K562 (cell line): Measurements from ENCODE around the gene MMP23B. TPM values are rescaled to one million over a fixed set of nuclear protein-coding genes. Genes with fewer than 3 reads are reported as not detected.
A peak's percentile ranks its signal among the peaks of the same experiment; 100 is the strongest.

Source experiments
- ATAC-seq: fragments of 200-7000 bp; cut with Tn5 transposase; 3 replicates; pipeline ENCODE4 v1.9.1; 2020; ENCODE audit warnings: moderate library complexity
- BruUV-seq: library from RNA; stranded (reverse); fragments of 400-500 nt; replicated peaks from 2 replicates; lab custom pipeline; 2021; lab: Mats Ljungman, UMichigan
- CTCF ChIA-PET: fragments of 300-600 bp; formaldehyde crosslinking; extraction: SDS; loops from one replicate; lab custom pipeline; 2021; ENCODE audit warnings: low intra/inter-chr PET ratio; lab: Yijun Ruan, JAX
- POLR2A ChIA-PET: fragments of 300-600, 350-650 bp; sonication (Branson Sonifier 250); formaldehyde crosslinking; extraction: SDS; loops from one replicate; lab custom pipeline; 2021; ENCODE audit warnings: antibody characterized with exemption, inconsistent platforms; lab: Yijun Ruan, JAX
- DNase-seq, 4 experiments: peaks; one replicate each; pipeline versions ENCODE4 v3.0.0 to v3.0.0-alpha.2; 2011 to 2018; ENCODE audit warnings: low spot score in 3 of 4, mixed read lengths in 3 of 4; ENCODE audit errors: extremely low read depth in 1 of 4
- FAIRE-seq: peaks from 2 replicates; lab custom pipeline; 2011; peaks lifted over from hg19 to GRCh38; lab: Jason Lieb, UNC
- H2AFZ ChIP-seq: 2 replicates; pipeline ENCODE4 v1.6.0; 2011; ENCODE audit warnings: low read depth, low read length, control low read depth, inconsistent platforms
- H3K27ac ChIP-seq: fragments of 200-600 bp; 3 replicates; pipeline ENCODE4 v1.8.0; 2011; ENCODE audit warnings: low read depth, mild to moderate bottlenecking, control low read depth, inconsistent platforms, low read length, moderate library complexity, mixed read lengths; ENCODE audit errors: extremely low read depth
- H3K27me3 ChIP-seq, 2 experiments: fragments of 300-600 bp in 1 of 2; 2 replicates in 1 of 2; 3 replicates in 1 of 2; pipeline versions ENCODE4 v1.6.0 to v1.8.0; 2011; ENCODE audit warnings: inconsistent platforms in 2 of 2, low read length in 2 of 2, mild to moderate bottlenecking in 1 of 2, mixed read lengths in 1 of 2, moderate library complexity in 1 of 2; ENCODE audit not compliant: control insufficient read depth in 2 of 2, insufficient read depth in 2 of 2
- H3K36me3 ChIP-seq: fragments of 300-600 bp; 3 replicates; pipeline ENCODE4 v1.8.0; 2011; ENCODE audit warnings: mild to moderate bottlenecking, low read length, inconsistent platforms; ENCODE audit not compliant: control insufficient read depth, insufficient read depth
- H3K4me1 ChIP-seq, 2 experiments: fragments of 200-600 bp in 1 of 2; replicated peaks in 1 of 2; 2 replicates in 1 of 2; 3 replicates in 1 of 2; pipeline versions ENCODE4 v1.5.1 to v1.8.0; 2011; ENCODE audit warnings: inconsistent platforms in 2 of 2, low read length in 2 of 2, mild to moderate bottlenecking in 1 of 2, mixed read lengths in 1 of 2, moderate library complexity in 1 of 2; ENCODE audit not compliant: control insufficient read depth in 2 of 2, insufficient read depth in 2 of 2
- H3K4me2 ChIP-seq: 2 replicates; pipeline ENCODE4 v1.6.1; 2011; ENCODE audit warnings: low read length, control low read depth, inconsistent platforms, mixed read lengths; ENCODE audit not compliant: insufficient read depth
- H3K4me3 ChIP-seq: fragments of 200-600 bp; sonication (generic), shearing (Covaris generic); 2 replicates; pipeline ENCODE4 v1.5.1; 2016; ENCODE audit warnings: control low read depth, inconsistent platforms
- H3K79me2 ChIP-seq: fragments of 200-600 bp; 3 replicates; pipeline ENCODE4 v1.8.0; 2011; ENCODE audit warnings: low read length, inconsistent platforms; ENCODE audit not compliant: control insufficient read depth, insufficient read depth
- H3K9ac ChIP-seq, 2 experiments: 2 replicates each; pipeline versions ENCODE4 v1.6.0 to v1.6.1; 2011; ENCODE audit warnings: low read depth in 2 of 2, low read length in 2 of 2, control low read depth in 1 of 2, inconsistent platforms in 1 of 2, mild to moderate bottlenecking in 1 of 2, mixed read lengths in 1 of 2; ENCODE audit not compliant: insufficient read depth in 1 of 2
- H3K9me1 ChIP-seq: one replicate; pipeline ENCODE4 v1.6.0; 2011; ENCODE audit warnings: inconsistent platforms, mild to moderate bottlenecking, low read length, moderate library complexity; ENCODE audit not compliant: control insufficient read depth, insufficient read depth
- H3K9me3 ChIP-seq: replicated peaks from 2 replicates; pipeline ENCODE4 v1.5.1; 2011; ENCODE audit warnings: low read depth, low read length, inconsistent platforms; ENCODE audit not compliant: control insufficient read depth, insufficient read depth
- H4K20me1 ChIP-seq: replicated peaks from 2 replicates; pipeline ENCODE4 v1.6.1; 2011; ENCODE audit warnings: low read length, inconsistent platforms, mixed read lengths; ENCODE audit not compliant: control insufficient read depth, insufficient read depth
- CEBPG ChIP-seq, 3 experiments: fragments of 200-800 bp in 1 of 3; sonication (Bioruptor generic) in 1 of 3; sonication (generic) in 1 of 3; formaldehyde crosslinking in 1 of 3; IDR thresholded peaks in 2 of 3; conservative IDR thresholded peaks in 1 of 3; 2 replicates each; pipeline versions ENCODE4 v1.6.1 to v1.8.0; 2016 to 2022; ENCODE audit warnings: missing compliant biosample characterization in 2 of 3, missing genetic modification characterization in 2 of 3, mild to moderate bottlenecking in 1 of 3, missing genetic modification reagents in 1 of 3
- DMBX1 ChIP-seq: fragments of 250-450 bp; sonication (Bioruptor Pico); IDR thresholded peaks from 2 replicates; pipeline ENCODE4 v1.8.0; 2022; ENCODE audit warnings: inconsistent platforms, mild to moderate bottlenecking, moderate library complexity, borderline replicate concordance
- HOXB6 ChIP-seq: fragments of 250-450 bp; sonication (Bioruptor Pico); IDR thresholded peaks from 2 replicates; pipeline ENCODE4 v1.5.1; 2022; ENCODE audit warnings: mild to moderate bottlenecking, borderline replicate concordance
- NFXL1 ChIP-seq: fragments of 450-650 bp; formaldehyde crosslinking; IDR thresholded peaks from 2 replicates; pipeline ENCODE4 v1.4.0; 2021; ENCODE audit warnings: mild to moderate bottlenecking
- ZNF586 ChIP-seq: fragments of 450-650 bp; formaldehyde crosslinking; conservative IDR thresholded peaks from 2 replicates; pipeline ENCODE4 v1.4.0; 2020; ENCODE audit warnings: mild to moderate bottlenecking, moderate library complexity
- WGBS: fragments of 100-300 bp; shearing (Covaris generic); methylation state at CpG from one replicate; pipeline ENCODE4 v1.1.6; 2016; ENCODE audit warnings: low coverage, mixed read lengths; ENCODE audit not compliant: insufficient coverage; ENCODE audit errors: missing lambda C conversion rate; 5-methylcytosine and 5-hydroxymethylcytosine counted together
- in situ Hi-C: fragments of 300-500 bp; cut with MboI; formaldehyde crosslinking; loops from 4 replicates; pipeline ENCODE4 v1.15.0; 2018; ENCODE audit warnings: inconsistent platforms, mixed read lengths
- intact Hi-C: fragments of 100-400 bp; cut with micrococcal nuclease; formaldehyde crosslinking; loops from 2 replicates; pipeline ENCODE4 v1.14.2; 2022
- polyA plus RNA-seq, 8 experiments: library from polyadenylated mRNA; depleted of rRNA in 4 of 8; stranded (reverse) in 5 of 8; unstranded in 3 of 8; fragments of >200 nt; fragmentation: Nextera tagmentation in 2 of 8; fragmentation: Illumina TruSeq in 1 of 8; extraction: Ambion mirVana in 2 of 8; extraction: Trizol in 1 of 8; gene quantifications; 2 replicates each; pipeline versions ENCODE4 v1.2.1 to v1.2.3, GENCODE V29; 2011 to 2014; ENCODE audit warnings: inconsistent platforms in 1 of 8, missing spikeins in 1 of 8
- total RNA-seq, 7 experiments: library from RNA; depleted of rRNA in 6 of 7; stranded (reverse); fragments of >200 nt in 6 of 7; fragmentation: Illumina TruSeq in 2 of 7; extraction: Trizol in 2 of 7; gene quantifications; 2 replicates each; pipeline versions ENCODE4 v1.2.1 to v1.2.3, GENCODE V29; 2011 to 2021; ENCODE audit warnings: low replicate concordance in 1 of 7

Gene MMP23B
- total and polyA plus RNA-seq, 9 of the 15 experiments (the other 6 are each of a cell fraction or from before 2014, with no cell fraction given), result 0.28 to 1.2 (median 0.41) TPM; not detected in 5

DNA sequence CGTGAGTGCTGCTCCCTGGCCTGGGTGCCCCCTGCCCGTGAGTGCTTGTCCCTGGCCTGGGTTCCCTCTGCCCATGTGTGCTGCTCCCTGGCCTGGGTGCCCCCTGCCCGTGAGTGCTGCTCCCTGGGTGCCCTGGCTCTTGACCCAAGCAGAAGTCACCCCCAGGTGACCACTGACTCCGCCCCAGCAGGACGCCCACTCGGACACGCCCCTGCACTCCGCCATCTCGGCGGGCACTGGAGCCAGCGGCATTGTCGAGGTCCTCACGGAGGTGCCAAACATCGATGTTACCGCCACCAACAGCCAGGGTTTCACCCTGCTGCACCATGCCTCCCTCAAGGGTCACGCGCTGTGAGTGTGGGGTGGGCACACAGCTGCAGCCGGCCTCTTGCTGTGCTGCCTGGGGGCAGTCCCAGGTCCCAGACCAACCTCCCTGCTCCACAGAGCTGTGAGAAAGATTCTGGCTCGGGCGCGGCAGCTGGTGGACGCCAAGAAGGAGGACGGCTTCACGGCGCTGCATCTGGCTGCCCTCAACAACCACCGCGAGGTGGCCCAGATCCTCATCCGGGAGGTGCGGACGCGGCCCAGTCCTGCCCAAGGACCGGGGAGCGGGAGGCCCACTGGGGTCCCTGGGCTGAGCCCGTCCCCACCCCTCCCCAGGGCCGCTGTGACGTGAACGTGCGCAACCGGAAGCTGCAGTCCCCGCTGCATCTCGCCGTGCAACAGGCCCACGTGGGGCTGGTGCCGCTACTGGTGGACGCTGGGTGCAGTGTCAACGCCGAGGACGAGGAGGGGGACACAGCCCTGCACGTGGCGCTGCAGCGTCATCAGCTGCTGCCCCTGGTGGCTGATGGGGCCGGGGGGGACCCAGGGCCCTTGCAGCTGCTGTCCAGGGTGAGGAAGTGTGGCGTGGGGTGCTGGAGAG, 3.9 kb upstream of the MMP23B start:
- BruUV-seq, result no TSS peak
- no peak overlapping the region; the same call in 1 of the 2 replicates for H3K4me2 ChIP-seq
- no peak for DNase-seq
- H3K27ac ChIP-seq, result no peak overlapping the region
- TF ChIP-seq NFXL1 (no peak), DMBX1 (no peak), HOXB6 (CRISPR knock-in tag) (no peak), ZNF586 (no peak), CEBPG (CRISPR knock-in tag; IDR thresholded peaks at IDR 0.05) (0 out of 2 replicates have a peak, but pooled peaks have one; percentile 20), CEBPG (tag; conservative IDR thresholded peaks at IDR 0.05 in 1 of 2, IDR thresholded peaks at IDR 0.05 in 1 of 2) (no peak)
- ChIA-PET POLR2A (no interaction called here), CTCF (no interaction called here)
- H3K9me3 ChIP-seq, result no peaks in the 10 kb centered on the region
- peaks cover 0 to 63% of the 10 kb centered on the region in 2 experiments; a peak in 3 of 5 replicates for H3K4me1 ChIP-seq
- H3K79me2 ChIP-seq, result no peaks in the 10 kb centered on the region
- no peak for FAIRE-seq
- intact Hi-C loops, result no loop called here
- no peaks in the 10 kb centered on the region for H4K20me1 ChIP-seq
- H2AFZ ChIP-seq, result no peak overlapping the region
- ATAC-seq, result no peak
- in situ Hi-C loops, result no loop called here
- WGBS, result 78% methylated on average over 43 of the region's 53 CpGs
- H3K36me3 ChIP-seq, result no peaks in the 10 kb centered on the region
- no peaks in the 10 kb centered on the region for H3K27me3 ChIP-seq
- no peaks in the 10 kb centered on the region for H3K9me1 ChIP-seq
- H3K4me3 ChIP-seq, result no peak overlapping the region
- peak overlapping the region in 1 of 2 experiments; percentile 68; a peak in 1 of 4 replicates for H3K9ac ChIP-seq
